Small intestine (tissue), 7 donors: ENCODE results near the gene TMCC2. TPM values are rescaled to one million over a fixed set of nuclear protein-coding genes. Genes with fewer than 3 reads are reported as not detected.

Experiments used
- DNase-seq, 2 donors: peaks; one replicate each; pipeline versions ENCODE4 v3.0.0 to v3.0.0-alpha.2; 2013
- FAIRE-seq: peaks from 2 replicates; lab custom pipeline; 2012; peaks lifted over from hg19 to GRCh38; lab: Jason Lieb, UNC
- H3K27ac ChIP-seq, 3 donors: one replicate each; pipeline ENCODE4 v1.5.1; 2013; ENCODE audit warnings: low read length in 2 of 3, mild to moderate bottlenecking in 2 of 3, control low read depth in 1 of 3, inconsistent platforms in 1 of 3, low read depth in 1 of 3, moderate library complexity in 1 of 3
- H3K27me3 ChIP-seq, 3 donors: one replicate each; pipeline ENCODE4 v1.6.1; 2013; ENCODE audit warnings: low read length in 3 of 3, inconsistent platforms in 1 of 3; ENCODE audit not compliant: control insufficient read depth in 3 of 3, insufficient read depth in 3 of 3
- H3K36me3 ChIP-seq, 3 donors: one replicate each; pipeline ENCODE4 v1.6.1; 2013; ENCODE audit warnings: low read length in 3 of 3, inconsistent platforms in 1 of 3, low read depth in 1 of 3, mild to moderate bottlenecking in 1 of 3, moderate library complexity in 1 of 3; ENCODE audit not compliant: control insufficient read depth in 3 of 3, insufficient read depth in 2 of 3
- H3K4me1 ChIP-seq, 3 donors: one replicate each; pipeline ENCODE4 v1.6.1; 2013; ENCODE audit warnings: low read length in 2 of 3, inconsistent platforms in 1 of 3, low read depth in 1 of 3, mild to moderate bottlenecking in 1 of 3, moderate library complexity in 1 of 3; ENCODE audit not compliant: control insufficient read depth in 3 of 3, insufficient read depth in 2 of 3
- H3K4me3 ChIP-seq, 3 donors: one replicate each; pipeline ENCODE4 v1.5.1; 2013; ENCODE audit warnings: low read length in 3 of 3, control low read depth in 1 of 3, inconsistent platforms in 1 of 3, low read depth in 1 of 3, mild to moderate bottlenecking in 1 of 3, moderate library complexity in 1 of 3
- H3K9me3 ChIP-seq, 2 donors: one replicate each; pipeline ENCODE4 v1.6.1; 2013; ENCODE audit warnings: low read depth in 1 of 2, low read length in 1 of 2; ENCODE audit not compliant: control insufficient read depth in 2 of 2, insufficient read depth in 1 of 2
- WGBS, 3 donors: extraction: QIAGEN DNeasy Blood & Tissue Kit; methylation state at CpG; one replicate each; pipeline ENCODE4 v1.1.7; 2013; 5-methylcytosine and 5-hydroxymethylcytosine counted together
- polyA plus RNA-seq, 4 donors: library from polyadenylated mRNA; stranded (reverse) in 3 of 4; unstranded in 1 of 4; fragments of 200-250 nt in 3 of 4; fragments of 120-200 nt in 1 of 4; gene quantifications; one replicate each; pipeline versions ENCODE4 v1.2.1 to v1.2.3, GENCODE V29; 2013
- donor health status: healthy with polysubstance abuse.
- donor health status: control.
- donor health status: control.
- donor health status: Bipolar disorder and iron deficiency.
- donor health status: healthy.

Gene TMCC2
- polyA plus RNA-seq, 4 donors, result 0.54 to 1.7 (median 0.96) TPM

DNA sequence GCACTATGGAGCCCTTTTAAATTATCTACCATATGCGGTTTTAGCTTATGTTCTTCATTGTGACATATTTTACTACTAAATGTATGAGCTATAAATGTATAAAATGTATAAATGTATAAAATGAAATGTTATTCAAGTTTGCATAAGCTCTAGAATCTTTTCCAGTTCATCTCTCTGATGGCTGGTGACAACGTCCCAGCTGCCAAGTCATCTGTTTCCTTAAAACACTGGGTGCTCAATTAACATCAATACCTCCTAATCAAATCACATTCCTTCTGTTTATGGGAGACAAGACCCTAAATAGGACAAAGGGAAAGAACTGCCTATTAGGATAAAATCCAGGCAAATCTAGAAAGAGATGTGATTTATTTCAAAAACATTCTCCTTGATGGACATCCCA lies 39.1 kb upstream of the TMCC2 start:
- H3K4me1 ChIP-seq, result peaks cover 0 to 3% (median 0%) of the 10 kb centered on the region in 3 donors
- no peak overlapping the region for H3K27ac ChIP-seq
- H3K4me3 ChIP-seq, result no peak overlapping the region
- FAIRE-seq, result no peak
- H3K36me3 ChIP-seq, result peaks cover 0 to 13% (median 5%) of the 10 kb centered on the region in 3 donors
- 77 to 95% (median 85%) methylated on average over 2 of the region's 2 CpGs for WGBS, 3 donors
- H3K27me3 ChIP-seq, result no peaks in the 10 kb centered on the region
- DNase-seq, result no peak
- no peaks in the 10 kb centered on the region for H3K9me3 ChIP-seq

DNA sequence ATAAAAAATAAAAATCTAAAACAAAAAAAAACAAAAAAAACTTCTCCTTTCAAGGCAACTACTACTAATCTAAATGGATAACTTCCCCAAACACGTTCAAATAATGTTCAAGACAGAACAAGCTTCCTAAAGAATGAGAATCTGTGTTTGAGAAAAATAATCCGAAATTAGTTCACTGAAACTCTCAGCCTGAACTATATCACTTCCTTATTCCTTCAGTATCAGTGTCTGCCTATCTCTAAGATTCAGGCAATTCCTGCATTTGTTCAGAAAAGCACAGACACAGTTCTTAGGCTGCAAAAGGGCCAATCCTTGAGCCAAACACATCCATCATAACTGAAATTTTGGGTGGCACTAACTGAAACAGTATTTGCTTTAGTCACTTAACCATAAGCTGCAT lies 38.6 kb upstream of the TMCC2 start:
- Histone ChIP-seq H3K9me3 (no peaks in the 10 kb centered on the region), H3K27me3 (no peaks in the 10 kb centered on the region), H3K36me3 (peaks cover 0 to 10% (median 5%) of the 10 kb centered on the region in 3 donors), H3K27ac (no peak overlapping the region), H3K4me3 (no peak overlapping the region), H3K4me1 (peaks cover 0 to 3% (median 0%) of the 10 kb centered on the region in 3 donors)
- FAIRE-seq (no peak), DNase-seq (no peak)
- 68 to 86% (median 79%) methylated on average over 2 of the region's 2 CpGs for WGBS, 3 donors

DNA sequence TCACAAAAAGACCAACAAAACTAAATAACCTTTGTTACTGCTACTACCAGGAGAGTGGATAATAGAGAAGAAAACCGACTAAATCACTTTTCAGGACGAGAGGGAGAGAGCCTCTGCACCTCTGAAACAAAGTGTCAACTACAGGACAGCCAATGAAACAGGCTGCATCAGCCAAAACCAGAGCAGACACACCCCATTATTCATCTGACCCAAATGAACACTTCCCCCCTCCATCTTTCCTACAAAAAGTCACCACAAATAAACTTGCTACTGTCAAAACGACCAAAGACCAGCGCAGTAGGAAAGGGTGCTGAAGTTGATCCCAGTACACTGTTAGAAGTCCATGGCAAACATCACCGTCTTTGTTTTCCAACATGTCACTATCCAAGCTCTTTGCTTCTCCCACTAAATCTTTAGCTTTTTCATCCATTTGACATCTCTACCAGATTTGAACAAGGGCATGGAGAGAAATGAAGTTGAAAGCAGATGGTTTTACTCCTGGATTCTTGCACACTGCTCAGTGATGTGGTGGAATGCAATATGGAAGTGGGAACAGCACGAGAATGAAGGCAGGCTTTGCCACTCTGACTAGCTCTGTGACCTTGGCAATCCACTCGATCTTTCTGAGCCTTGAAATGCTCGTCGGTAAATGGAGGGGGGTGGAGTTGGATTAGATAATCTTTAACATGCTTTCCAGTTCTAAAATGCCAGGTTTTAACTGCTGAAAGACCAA lies 36.7 kb upstream of the TMCC2 start:
- 50 to 59% (median 56%) methylated on average over 9 of the region's 9 CpGs for WGBS, 3 donors
- peaks cover 0 to 3% (median 0%) of the 10 kb centered on the region in 3 donors for H3K4me1 ChIP-seq

GRCh38 chr1:205191622-205192021 lies 36.1 kb upstream of the TMCC2 start:
- DNase-seq (no peak), FAIRE-seq (no peak)
- peaks cover 0 to 3% (median 0%) of the 10 kb centered on the region in 3 donors for H3K4me1 ChIP-seq
- H3K9me3 ChIP-seq, result no peaks in the 10 kb centered on the region
- peaks cover 0 to 5% (median 0%) of the 10 kb centered on the region in 3 donors for H3K36me3 ChIP-seq
- 43 to 48% (median 46%) methylated on average over 2 of the region's 2 CpGs for WGBS, 3 donors
- no peaks in the 10 kb centered on the region for H3K27me3 ChIP-seq
- H3K27ac ChIP-seq, result no peak overlapping the region
- no peak overlapping the region for H3K4me3 ChIP-seq

More for the DNA sequence above, 36.7 kb upstream of the TMCC2 start:
- no peak for DNase-seq
- no peak for FAIRE-seq
- Histone ChIP-seq H3K4me3 (no peak overlapping the region), H3K27ac (no peak overlapping the region), H3K9me3 (no peaks in the 10 kb centered on the region), H3K36me3 (peaks cover 0 to 5% (median 2%) of the 10 kb centered on the region in 3 donors), H3K27me3 (no peaks in the 10 kb centered on the region)

- H3K4me1 ChIP-seq, result peaks cover 0 to 3% (median 0%) of the 10 kb centered on the region in 3 donors
- no peak for FAIRE-seq
- no peak overlapping the region for H3K27ac ChIP-seq
- H3K4me3 ChIP-seq, result no peak overlapping the region
- 83 to 91% (median 87%) methylated on average over 8 of the region's 8 CpGs for WGBS, 3 donors
- no peak for DNase-seq
- H3K27me3 ChIP-seq, result no peaks in the 10 kb centered on the region
- H3K36me3 ChIP-seq, result peaks cover 0 to 4% (median 0%) of the 10 kb centered on the region in 3 donors
- no peaks in the 10 kb centered on the region for H3K9me3 ChIP-seq
These were observed 35.5 kb upstream of the TMCC2 start for GRCh38 chr1:205192287-205192686.

DNA sequence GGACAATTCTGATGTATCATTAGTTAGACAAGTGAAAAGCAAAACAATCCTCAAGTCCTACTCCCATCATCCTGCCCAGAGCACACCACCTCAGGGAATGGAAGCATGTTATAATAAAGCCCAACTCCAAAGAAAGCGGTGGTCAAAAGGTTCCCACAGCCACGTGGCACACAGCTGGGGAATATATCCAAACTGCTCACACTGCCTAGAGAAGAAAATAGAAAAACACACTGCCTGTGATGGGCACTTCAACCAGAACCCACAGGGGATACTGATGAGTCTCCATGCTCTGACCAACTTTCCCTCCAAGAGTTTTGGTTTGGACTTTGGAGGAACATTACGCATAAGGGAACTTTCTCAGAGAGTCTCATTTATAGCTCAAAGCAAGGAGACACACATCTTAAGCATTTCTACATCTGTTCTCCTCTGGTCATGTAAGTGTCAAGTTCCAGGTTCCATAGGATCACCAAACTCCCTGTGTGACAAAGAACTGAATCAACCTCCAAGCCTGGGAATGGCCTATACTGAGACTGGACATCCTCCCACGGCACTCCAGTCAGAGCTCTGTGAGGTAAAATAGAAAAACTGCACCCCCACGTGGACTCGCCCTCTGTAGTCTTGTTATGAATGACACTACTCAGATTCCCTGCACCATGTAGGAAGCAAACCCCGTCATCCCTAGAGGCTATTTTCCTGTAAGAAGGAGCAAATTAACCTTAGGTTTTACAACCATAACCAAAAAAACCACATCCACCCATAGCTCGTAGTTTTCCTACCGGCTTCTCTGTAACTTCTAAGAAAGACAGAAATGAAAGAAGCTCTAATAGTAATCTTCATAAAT lies 28.4 kb upstream of the TMCC2 start:
- FAIRE-seq, result no peak
- DNase-seq, result no peak
- Histone ChIP-seq H3K4me1 (peaks cover 0 to 3% (median 0%) of the 10 kb centered on the region in 3 donors), H3K9me3 (no peaks in the 10 kb centered on the region), H3K27ac (no peak overlapping the region), H3K4me3 (no peak overlapping the region), H3K36me3 (no peaks in the 10 kb centered on the region), H3K27me3 (no peaks in the 10 kb centered on the region)
- WGBS, 3 donors, result 71 to 82% (median 75%) methylated on average over 9 of the region's 9 CpGs

DNA sequence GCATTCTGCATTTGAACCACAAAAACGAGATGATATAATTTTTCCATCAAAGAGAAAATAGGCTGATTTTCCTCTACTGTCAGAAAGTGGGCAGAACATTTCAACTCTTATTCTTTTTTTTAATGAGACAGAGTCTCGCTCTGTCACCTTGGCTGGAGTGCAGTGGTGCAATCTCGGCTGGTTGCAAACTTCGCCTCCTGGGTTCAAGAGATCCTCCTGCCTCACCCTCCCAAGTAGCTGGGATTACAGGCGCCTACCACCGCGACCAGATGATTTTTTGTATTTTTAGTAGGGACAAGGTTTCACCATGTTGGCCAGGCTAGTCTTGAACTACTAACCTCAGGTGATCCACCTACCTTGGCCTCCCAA lies 27.8 kb upstream of the TMCC2 start:
- no peaks in the 10 kb centered on the region for H3K36me3 ChIP-seq
- DNase-seq (no peak), FAIRE-seq (no peak)
- H3K27me3 ChIP-seq, result no peaks in the 10 kb centered on the region
- WGBS, 3 donors, result 84 to 87% (median 85%) methylated on average over 7 of the region's 7 CpGs
- no peak overlapping the region for H3K4me3 ChIP-seq
- H3K4me1 ChIP-seq, result peaks cover 0 to 3% (median 0%) of the 10 kb centered on the region in 3 donors
- no peaks in the 10 kb centered on the region for H3K9me3 ChIP-seq
- H3K27ac ChIP-seq, result no peak overlapping the region

GRCh38 chr1:205204552-205204951 lies 23.2 kb upstream of the TMCC2 start:
- no peaks in the 10 kb centered on the region for H3K27me3 ChIP-seq
- no peak overlapping the region for H3K27ac ChIP-seq
- H3K4me3 ChIP-seq, result no peak overlapping the region
- no peaks in the 10 kb centered on the region for H3K36me3 ChIP-seq
- H3K9me3 ChIP-seq, result no peaks in the 10 kb centered on the region
- no peak for FAIRE-seq
- no peak for DNase-seq
- H3K4me1 ChIP-seq, result peaks cover 0 to 3% (median 0%) of the 10 kb centered on the region in 3 donors
